ENCODE measurements around the gene SPATA31A1. TPM values are rescaled to one million over a fixed set of nuclear protein-coding genes. Genes with fewer than 3 reads are reported as not detected.
"Not testable (repeated sequence)": the region's sequence is repeated elsewhere in the genome, so short reads cannot be mapped to it uniquely, and the experiment has no call there.

The SPATA31A1 gene
- total RNA-seq: not detected

GRCh38 chr9:39355369-39355768 lies at the start of gene SPATA31A1:
TSS of gene SPATA31A1 (plus strand) at chr9:39355669. CDS start at chr9:39355731, 62 bp downstream.
- 43 to 93% methylated on average over 1 of the region's 6 CpGs for WGBS, 2 donors
- intact Hi-C loops (cut with DNase I; ENCODE audit: low total_unique reads); DNase-seq (ENCODE audit: low spot score in 2 of 2); H3K4me3 ChIP-seq (ENCODE audit: low read depth, poor library complexity, severe bottlenecking): not testable (repeated sequence)

- WGBS, 2 donors: no CpG with 5 or more reads among the region's 2 CpGs
- DNase-seq (ENCODE audit: low spot score in 2 of 2); intact Hi-C loops (cut with DNase I; ENCODE audit: low total_unique reads); H3K4me3 ChIP-seq (ENCODE audit: low read depth, poor library complexity, severe bottlenecking): not testable (repeated sequence)
These were observed 52.1 kb downstream of the SPATA31A1 start for GRCh38 chr9:39407261-39408204.

GRCh38 chr9:39411254-39411940 lies 55.9 kb downstream of the SPATA31A1 start:
- DNase-seq (ENCODE audit: low spot score in 2 of 2); intact Hi-C loops (cut with DNase I; ENCODE audit: low total_unique reads); H3K4me3 ChIP-seq (ENCODE audit: low read depth, poor library complexity, severe bottlenecking): not testable (repeated sequence)
- no CpG with 5 or more reads among the region's 1 CpG for WGBS, 2 donors

Other genes starting within 250 kb of the SPATA31A1 start
- gene CNTNAP3, start 67.5 kb upstream of the SPATA31A1 start, total RNA-seq: 10 to 100 TPM; 15.0 to 42.4 (median 20.2) TPM

Data from lower leg skin (tissue), 4 donors.